VCaP (cell line): ENCODE results near the gene KEL.

Experiments used
- H3K27ac ChIP-seq: fragments of 450-650 bp; 2 replicates; pipeline ENCODE4 v1.5.1; 2017
- CTCF ChIP-seq: fragments of 450-650 bp; conservative IDR thresholded peaks from 2 replicates; pipeline ENCODE4 v1.5.1; 2017; ENCODE audit warnings: mild to moderate bottlenecking, moderate library complexity

Gene KEL

DNA sequence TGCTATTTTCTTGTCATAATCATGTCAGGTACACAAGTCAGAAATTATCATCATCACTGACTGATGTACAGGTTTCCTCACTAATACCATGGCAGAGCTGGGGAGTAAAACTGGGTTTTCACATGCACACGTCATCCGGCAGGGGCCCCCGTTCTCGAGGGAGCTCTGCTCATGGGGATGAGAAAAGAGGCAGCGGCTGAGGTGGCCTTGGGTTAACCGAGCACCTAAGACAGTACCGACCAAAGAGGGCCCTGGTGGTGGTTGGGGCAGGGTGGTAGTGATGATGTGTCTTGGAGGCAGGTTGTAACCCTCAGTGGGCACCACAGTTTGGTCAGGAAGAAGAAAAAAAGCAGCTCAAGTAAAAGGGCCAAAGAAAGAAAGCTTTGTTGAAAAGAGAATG is 64.5 kb downstream of the KEL start:
- TF ChIP-seq CTCF: no peak
- H3K27ac ChIP-seq: peak overlapping the region; percentile 97; the same call in 1 of the 2 replicates

DNA sequence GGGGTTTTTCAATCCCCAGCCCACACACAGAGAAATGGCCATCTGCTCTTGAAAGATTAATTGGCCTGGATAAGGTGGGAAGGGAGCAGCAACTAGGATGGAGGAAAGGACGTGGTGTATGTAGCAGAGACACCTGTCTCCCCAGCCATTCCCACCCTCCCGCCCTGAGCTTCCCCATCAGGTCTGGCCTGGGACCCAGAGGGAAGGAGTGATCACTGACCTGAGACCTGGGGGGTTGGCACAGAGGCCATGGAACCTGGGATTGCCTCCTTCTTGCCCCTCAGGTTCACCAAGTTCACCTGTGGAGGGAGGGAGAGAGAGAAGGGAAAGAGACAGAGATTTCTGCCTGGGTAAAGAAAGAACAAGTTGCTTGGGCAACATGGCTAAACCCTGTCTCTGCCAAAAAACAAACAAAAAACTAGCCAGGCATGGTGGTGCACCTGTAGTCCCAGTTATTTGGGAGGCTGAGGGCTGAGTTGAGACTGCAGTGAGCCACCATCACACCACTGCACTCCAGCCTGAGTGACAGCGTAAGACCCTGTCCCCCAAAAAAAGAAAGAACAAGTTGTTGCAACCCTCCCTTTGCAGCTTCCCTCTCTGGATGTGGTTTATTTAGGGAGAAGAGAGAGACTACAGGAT is 65.3 kb downstream of the KEL start:
- TF ChIP-seq CTCF: no peak
- peak overlapping the region; percentile 97 for H3K27ac ChIP-seq

- TF ChIP-seq CTCF: no peak
- peak overlapping the region; percentile 97 for H3K27ac ChIP-seq
Measured at GRCh38 chr7:142896151-142896550, 66.0 kb downstream of the KEL start.

GRCh38 chr7:142894985-142895593 is 67.1 kb downstream of the KEL start:
- no peak for TF ChIP-seq CTCF
- peak overlapping the region; percentile 97 for H3K27ac ChIP-seq

DNA sequence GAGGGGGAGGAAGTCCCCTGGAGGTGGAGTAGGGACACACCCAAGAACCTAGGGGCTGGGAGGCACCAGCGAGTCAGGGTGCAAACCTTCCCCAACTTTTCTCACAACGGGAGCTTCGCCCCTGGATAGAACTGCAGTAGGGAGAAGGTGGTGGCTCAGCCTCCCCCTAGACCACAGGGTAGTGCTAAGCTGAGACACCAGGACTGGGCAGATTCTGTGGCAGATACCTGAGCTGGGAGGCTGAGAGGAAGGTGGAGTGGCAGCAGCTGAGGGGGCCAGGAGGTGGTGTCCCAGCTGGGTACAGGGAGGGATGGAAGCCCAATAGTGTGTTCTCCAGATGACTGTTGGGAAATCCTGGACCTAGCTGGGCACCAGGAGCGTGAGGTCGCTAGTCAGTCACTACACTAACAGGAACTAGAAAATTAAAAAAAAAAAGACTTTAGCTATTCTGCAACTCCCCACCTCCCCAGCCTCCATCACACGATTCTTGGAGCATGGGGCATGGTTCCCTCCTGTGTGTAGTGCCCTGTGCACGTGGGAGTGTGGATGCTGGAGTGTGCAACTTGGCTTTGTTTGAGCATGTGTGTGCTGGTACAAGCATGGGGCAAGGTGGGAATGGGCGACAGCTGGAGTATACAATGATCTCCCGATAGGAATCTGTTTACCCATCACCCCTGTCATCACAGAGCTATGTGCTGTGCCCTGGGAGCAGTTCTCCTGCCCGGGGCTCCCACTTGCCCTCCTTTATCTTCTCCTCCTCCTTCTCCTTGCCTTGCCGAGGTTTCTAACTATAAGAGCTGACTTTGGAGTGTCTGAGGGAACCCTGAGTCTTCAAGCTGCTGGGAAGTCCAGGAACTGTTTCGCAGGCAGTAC is 67.8 kb downstream of the KEL start:
- H3K27ac ChIP-seq: peak overlapping the region; percentile 97
- TF ChIP-seq CTCF: no peak

DNA sequence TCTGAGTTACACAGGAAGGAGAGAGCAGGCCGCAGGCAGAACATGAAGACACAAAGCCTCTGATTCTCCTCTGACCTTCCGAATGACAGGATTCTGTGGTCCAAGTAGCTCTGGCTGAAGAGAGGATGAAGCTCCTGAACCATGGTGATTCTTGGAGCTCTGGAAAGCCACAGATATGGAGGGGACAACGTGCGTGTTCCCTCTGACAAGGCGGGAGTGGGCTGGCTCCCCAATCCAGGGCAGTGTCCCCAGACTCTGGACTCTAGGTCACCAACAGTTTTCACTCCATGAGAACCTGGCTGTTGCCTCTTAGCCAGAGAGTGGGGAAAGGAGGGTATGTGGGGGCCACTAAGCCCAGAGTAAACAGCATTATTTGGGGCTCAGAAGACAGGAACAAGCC is 69.2 kb downstream of the KEL start:
- no peak for TF ChIP-seq CTCF

GRCh38 chr7:142891490-142892082 is 70.6 kb downstream of the KEL start:
- TF ChIP-seq CTCF: no peak
- H3K27ac ChIP-seq: peak overlapping the region; percentile 97; the same call in 1 of the 2 replicates

More for the DNA sequence above, 69.2 kb downstream of the KEL start:
- peak overlapping the region; percentile 97 for H3K27ac ChIP-seq
